IMR-90 (cell line): ENCODE measurements around the gene NCOA5. TPM values are rescaled to one million over a fixed set of nuclear protein-coding genes. Genes with fewer than 3 reads are reported as not detected.

ENCODE experiments used
- ATAC-seq: fragments of 200-7000 bp; cut with Tn5 transposase; 2 replicates; pipeline ENCODE4 v1.9.1; 2020; ENCODE audit warnings: low read depth, mild to moderate bottlenecking, moderate library complexity
- BruUV-seq: library from RNA; stranded (reverse); fragments of 400-500 nt; replicated peaks from 2 replicates; lab custom pipeline; 2021; lab: Mats Ljungman, UMichigan
- CTCF ChIA-PET: fragments of 300-600 bp; formaldehyde crosslinking; extraction: SDS; loops from one replicate; lab custom pipeline; 2021; ENCODE audit warnings: antibody characterized with exemption; lab: Yijun Ruan, JAX
- POLR2A ChIA-PET: fragments of 300-600 bp; sonication (Branson Sonifier 250); formaldehyde crosslinking; loops from one replicate; lab custom pipeline; 2022; ENCODE audit warnings: antibody characterized with exemption; ENCODE audit not compliant: unreplicated experiment; lab: Charles Lee
- DNase-seq: peaks from one replicate; pipeline ENCODE4 v3.0.0; 2013
- H2AFZ ChIP-seq: replicated peaks from 2 replicates; pipeline ENCODE3; 2013; ENCODE audit warnings: low read length, mild to moderate bottlenecking; ENCODE audit not compliant: poor library complexity
- H2AK5ac ChIP-seq: 2 replicates; pipeline ENCODE4 v1.6.1; 2013; ENCODE audit warnings: low read depth, low read length, inconsistent platforms
- H2AK9ac ChIP-seq: replicated peaks from 2 replicates; pipeline ENCODE3; 2013; ENCODE audit warnings: mild to moderate bottlenecking, low read depth, low read length, moderate library complexity; ENCODE audit not compliant: poor library complexity
- H2BK120ac ChIP-seq: 2 replicates; pipeline ENCODE4 v1.6.1; 2013; ENCODE audit warnings: low read depth, low read length, inconsistent platforms
- H2BK15ac ChIP-seq: 3 replicates; pipeline ENCODE4 v1.6.1; 2013; ENCODE audit warnings: low read depth, low read length, inconsistent platforms
- H2BK20ac ChIP-seq: 2 replicates; pipeline ENCODE4 v1.6.1; 2013; ENCODE audit warnings: low read depth, mild to moderate bottlenecking, inconsistent platforms, low read length, moderate library complexity
- H2BK5ac ChIP-seq: 2 replicates; pipeline ENCODE4 v1.6.1; 2013; ENCODE audit warnings: mild to moderate bottlenecking, low read depth, low read length, inconsistent platforms; ENCODE audit not compliant: poor library complexity, severe bottlenecking
- H3K14ac ChIP-seq: replicated peaks from 2 replicates; pipeline ENCODE4 v1.6.1; 2013; ENCODE audit warnings: low read depth, low read length, inconsistent platforms
- H3K18ac ChIP-seq: 2 replicates; pipeline ENCODE4 v1.6.1; 2013; ENCODE audit warnings: low read depth, low read length, control low read depth
- H3K23ac ChIP-seq: 2 replicates; pipeline ENCODE4 v1.6.1; 2013; ENCODE audit warnings: low read depth, low read length, inconsistent platforms
- H3K27ac ChIP-seq: 2 replicates; pipeline ENCODE4 v1.5.1; 2013; ENCODE audit warnings: mild to moderate bottlenecking, control low read depth, low read length; ENCODE audit not compliant: insufficient read depth
- H3K27me3 ChIP-seq: 2 replicates; pipeline ENCODE4 v1.6.1; 2013; ENCODE audit warnings: low read length; ENCODE audit not compliant: control insufficient read depth, insufficient read depth
- H3K36me3 ChIP-seq: 2 replicates; pipeline ENCODE4 v1.6.1; 2013; ENCODE audit warnings: low read length, mixed read lengths; ENCODE audit not compliant: control insufficient read depth, insufficient read depth
- H3K4ac ChIP-seq: 2 replicates; pipeline ENCODE4 v1.6.1; 2013; ENCODE audit warnings: low read depth, low read length, inconsistent platforms
- H3K4me1 ChIP-seq: 2 replicates; pipeline ENCODE4 v1.6.1; 2013; ENCODE audit warnings: low read length, mixed read lengths; ENCODE audit not compliant: control insufficient read depth, insufficient read depth
- H3K4me2 ChIP-seq: 2 replicates; pipeline ENCODE4 v1.6.1; 2013; ENCODE audit warnings: low read depth, mild to moderate bottlenecking, control low read depth, low read length, moderate library complexity
- H3K4me3 ChIP-seq: 2 replicates; pipeline ENCODE4 v1.5.1; 2013; ENCODE audit warnings: low read depth, mild to moderate bottlenecking, control low read depth, low read length, moderate library complexity; ENCODE audit not compliant: insufficient read depth
- H3K56ac ChIP-seq: 2 replicates; pipeline ENCODE4 v1.6.1; 2013; ENCODE audit warnings: low read length, inconsistent platforms; ENCODE audit not compliant: insufficient read depth; ENCODE audit errors: extremely low read depth
- H3K79me1 ChIP-seq, 2 experiments: 2 replicates each; pipeline ENCODE4 v1.6.1; 2013; ENCODE audit warnings: low read length in 2 of 2, inconsistent platforms in 1 of 2, low read depth in 1 of 2
- H3K9ac ChIP-seq: 2 replicates; pipeline ENCODE4 v1.6.1; 2013; ENCODE audit warnings: low read depth, low read length, control low read depth
- H3K9me1 ChIP-seq: 2 replicates; pipeline ENCODE4 v1.6.1; 2013; ENCODE audit warnings: low read length, inconsistent platforms; ENCODE audit not compliant: insufficient read depth
- H3K9me3 ChIP-seq: 2 replicates; pipeline ENCODE4 v1.6.1; 2013; ENCODE audit warnings: low read length; ENCODE audit not compliant: control insufficient read depth, insufficient read depth
- H4K20me1 ChIP-seq: 2 replicates; pipeline ENCODE4 v1.6.1; 2013; ENCODE audit warnings: low read length, inconsistent platforms; ENCODE audit not compliant: insufficient read depth
- H4K5ac ChIP-seq: 2 replicates; pipeline ENCODE4 v1.6.1; 2013; ENCODE audit warnings: mild to moderate bottlenecking, low read depth, low read length, control low read depth
- H4K8ac ChIP-seq, 2 experiments: 2 replicates each; pipeline ENCODE4 v1.6.1; 2013; ENCODE audit warnings: low read depth in 2 of 2, low read length in 2 of 2, control low read depth in 1 of 2, inconsistent platforms in 1 of 2
- H4K91ac ChIP-seq: 2 replicates; pipeline ENCODE4 v1.6.1; 2013; ENCODE audit warnings: low read depth, low read length, inconsistent platforms; ENCODE audit not compliant: insufficient read depth
- BHLHE40 ChIP-seq: fragments of 150-350 bp; IDR thresholded peaks from 2 replicates; pipeline ENCODE4 v1.6.1; 2016; ENCODE audit warnings: mild to moderate bottlenecking, low read depth, low read length
- CHD1 ChIP-seq: IDR thresholded peaks from 2 replicates; pipeline ENCODE4 v1.6.1; 2012; ENCODE audit warnings: low read depth, low read length, improper control_type of control experiment
- CTCF ChIP-seq: conservative IDR thresholded peaks from 2 replicates; pipeline ENCODE4 v1.5.1; 2012; ENCODE audit warnings: mild to moderate bottlenecking, low read depth, low read length, improper control_type of control experiment
- ELK1 ChIP-seq: fragments of 150-350 bp; IDR thresholded peaks from 2 replicates; pipeline ENCODE4 v1.6.1; 2016; ENCODE audit warnings: low read depth, mild to moderate bottlenecking, low read length, moderate library complexity, borderline replicate concordance
- MAFK ChIP-seq: IDR thresholded peaks from 2 replicates; pipeline ENCODE4 v1.6.1; 2012; ENCODE audit warnings: low read depth, low read length, improper control_type of control experiment
- MAZ ChIP-seq: IDR thresholded peaks from 2 replicates; pipeline ENCODE4 v1.6.1; 2012; ENCODE audit warnings: low read depth, mild to moderate bottlenecking, low read length, improper control_type of control experiment, moderate library complexity, borderline replicate concordance
- MXI1 ChIP-seq: IDR thresholded peaks from 2 replicates; pipeline ENCODE4 v1.6.1; 2012; ENCODE audit warnings: low read depth, mild to moderate bottlenecking, low read length, moderate library complexity, borderline replicate concordance
- NFE2L2 ChIP-seq: fragments of 150-350 bp; IDR thresholded peaks from 2 replicates; pipeline ENCODE4 v1.6.1; 2016; ENCODE audit warnings: low read depth, mild to moderate bottlenecking, low read length
- POLR2A ChIP-seq: IDR thresholded peaks from 2 replicates; pipeline ENCODE4 v1.6.1; 2012; ENCODE audit warnings: mild to moderate bottlenecking, low read depth, low read length
- RAD21 ChIP-seq: IDR thresholded peaks from 2 replicates; pipeline ENCODE4 v1.6.1; 2012; ENCODE audit warnings: low read length, improper control_type of control experiment
- WGBS, 2 experiments: methylation state at CpG; one replicate each; pipeline versions ENCODE4 v1.1.5 to v1.1.7; 2013; ENCODE audit warnings: missing lambda C conversion rate in 2 of 2; ENCODE audit not compliant: insufficient read length in 1 of 2; ENCODE audit errors: extremely low coverage in 2 of 2; 5-methylcytosine and 5-hydroxymethylcytosine counted together
- dilution Hi-C: fragments of 300-500 bp; cut with HindIII; formaldehyde crosslinking; loops from one replicate; pipeline ENCODE4 v1.14.3; 2018; ENCODE audit warnings: low sequenced_read_pairs; ENCODE audit not compliant: unreplicated experiment
- in situ Hi-C: fragments of 300-500 bp; cut with MboI; formaldehyde crosslinking; loops from 3 replicates; pipeline ENCODE4 v1.14.3; 2019; ENCODE audit warnings: low sequenced_read_pairs, inconsistent platforms, mixed read lengths
- intact Hi-C: fragments of 100-400 bp; cut with micrococcal nuclease; formaldehyde crosslinking; loops from 2 replicates; pipeline ENCODE4 v1.10.0; 2022
- polyA plus RNA-seq, 3 experiments: library from polyadenylated mRNA; depleted of rRNA; stranded (reverse); fragments of >200 nt; gene quantifications; 2 replicates each; pipeline ENCODE4 v1.2.3, GENCODE V29; 2012; ENCODE audit warnings: low replicate concordance in 1 of 3
- total RNA-seq: library from RNA; depleted of rRNA; stranded (reverse); fragments of >200 nt; gene quantifications from 2 replicates; pipeline ENCODE4 v1.2.3, GENCODE V29; 2012

NCOA5 gene
- total and polyA plus RNA-seq, 2 of the 4 experiments (the other 2 are of a cell fraction): 17.4 to 20.6 TPM

GRCh38 chr20:46035253-46035652, 54.5 kb downstream of the NCOA5 start:
- H3K27ac ChIP-seq: no peak overlapping the region
- H2BK20ac ChIP-seq: no peak overlapping the region
- no peak for TF ChIP-seq CTCF
- no peak for TF ChIP-seq POLR2A
- no peak for TF ChIP-seq RAD21
- no peak for TF ChIP-seq NFE2L2
- no peak for TF ChIP-seq MAZ
- TF ChIP-seq ELK1: no peak
- TF ChIP-seq BHLHE40: no peak
- TF ChIP-seq MXI1: no peak
- TF ChIP-seq CHD1: no peak
- TF ChIP-seq MAFK: no peak
- no peak overlapping the region for H3K23ac ChIP-seq
- ChIA-PET POLR2A (no interaction called here), CTCF (no interaction called here)
- intact Hi-C loops: no loop called here
- no peak overlapping the region for H3K4me3 ChIP-seq
- ATAC-seq (no peak), DNase-seq (no peak)
- no peaks in the 10 kb centered on the region for H3K36me3 ChIP-seq
- no peak overlapping the region for H3K4me2 ChIP-seq
- no peak overlapping the region for H3K56ac ChIP-seq
- H3K4me1 ChIP-seq: no peaks in the 10 kb centered on the region
- H3K9me3 ChIP-seq: peaks cover 2% of the 10 kb centered on the region; the same call in 1 of the 2 replicates
- H4K91ac ChIP-seq: no peak overlapping the region
- H2AK9ac ChIP-seq: no peak overlapping the region
- H3K9ac ChIP-seq: no peak overlapping the region
- WGBS, 2 experiments: 65 to 100% methylated on average over 1 to 3 of the region's 5 CpGs
- H2AFZ ChIP-seq: no peak overlapping the region
- no peak overlapping the region for H3K18ac ChIP-seq
- H3K27me3 ChIP-seq: peaks cover 34% of the 10 kb centered on the region
- H4K5ac ChIP-seq: no peak overlapping the region
- BruUV-seq: no TSS peak
- H3K14ac ChIP-seq: no peak overlapping the region
- H2BK15ac ChIP-seq: no peak overlapping the region
- H2BK5ac ChIP-seq: no peak overlapping the region
- H2BK120ac ChIP-seq: no peak overlapping the region
- H3K79me1 ChIP-seq: no peaks in the 10 kb centered on the region
- no peaks in the 10 kb centered on the region; the same call in 1 of the 2 replicates for H4K20me1 ChIP-seq
- dilution Hi-C loops: no loop called here
- H3K9me1 ChIP-seq: no peaks in the 10 kb centered on the region
- H4K8ac ChIP-seq: no peak overlapping the region
- in situ Hi-C loops: no loop called here
- H3K4ac ChIP-seq: no peak overlapping the region
- H2AK5ac ChIP-seq: no peak overlapping the region
